Measurements from ENCODE around the gene RBAK. TPM values are rescaled to one million over a fixed set of nuclear protein-coding genes. Genes with fewer than 3 reads are reported as not detected.
"Not testable (repeated sequence)": the region's sequence is repeated elsewhere in the genome, so short reads cannot be mapped to it uniquely, and the experiment has no call there.

The RBAK gene
- total and polyA plus RNA-seq, 4 donors = 3.3 to 19.9 (median 6.8) TPM

DNA sequence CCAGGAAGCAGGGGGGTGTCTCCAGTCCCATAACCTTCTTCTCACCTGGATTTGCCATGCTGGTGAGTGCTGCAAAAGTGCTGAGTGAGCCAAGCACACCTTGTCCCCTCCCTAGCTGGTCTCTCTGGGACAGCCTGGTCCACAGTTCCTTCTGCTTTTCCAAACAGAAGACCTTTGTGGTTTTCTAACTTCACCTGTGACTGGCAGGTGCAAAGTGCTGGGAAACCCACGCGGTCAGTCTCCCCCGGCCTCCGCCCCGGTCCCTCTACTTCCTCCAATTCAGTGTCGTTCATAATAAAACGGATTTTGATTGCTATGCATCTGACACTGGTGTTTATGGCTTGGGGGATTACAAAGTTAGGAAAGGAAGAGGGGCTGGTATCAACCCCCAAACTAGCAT is 37.1 kb downstream of the RBAK start:
- TF ChIP-seq CTCF (IDR thresholded peaks at IDR 0.05; ENCODE audit: control extremely low read depth, extremely low read depth) = no peak
- Histone ChIP-seq H3K27me3 (ENCODE audit: control insufficient read depth in 3 of 3, insufficient read depth in 3 of 3, low read length in 2 of 3) (no peaks in the 10 kb centered on the region), H3K9me3 (ENCODE audit: control insufficient read depth in 4 of 4, insufficient read depth in 3 of 4, low read length in 3 of 4) (no peaks in the 10 kb centered on the region), H3K9ac (ENCODE audit: insufficient read depth in 1 of 2, low read length in 2 of 2) (no peak overlapping the region), H3K36me3 (ENCODE audit: control insufficient read depth in 4 of 4, insufficient read depth in 4 of 4, low read length in 4 of 4) (no peaks in the 10 kb centered on the region), H3K27ac (ENCODE audit: low read depth in 1 of 2, low read length in 1 of 2) (no peak overlapping the region), H3K4me1 (ENCODE audit: control insufficient read depth in 5 of 5, insufficient read depth in 5 of 5, low read length in 5 of 5) (peaks cover 0 to 3% (median 0%) of the 10 kb centered on the region in 5 donors), H3K4me3 (no peak overlapping the region)
- no peak for DNase-seq
- ATAC-seq (ENCODE audit: insufficient read depth, low FRiP score) = no peak
- 18 to 26% methylated on average over 7 of the region's 7 CpGs for WGBS, 2 donors

GRCh38 chr7:5083311-5083711 is 37.7 kb downstream of the RBAK start:
- Histone ChIP-seq H3K9me3 (ENCODE audit: control insufficient read depth in 4 of 4, insufficient read depth in 3 of 4, low read length in 3 of 4) (no peaks in the 10 kb centered on the region), H3K9ac (ENCODE audit: insufficient read depth in 1 of 2, low read length in 2 of 2) (no peak overlapping the region), H3K27me3 (ENCODE audit: control insufficient read depth in 3 of 3, insufficient read depth in 3 of 3, low read length in 2 of 3) (no peaks in the 10 kb centered on the region), H3K4me1 (ENCODE audit: control insufficient read depth in 5 of 5, insufficient read depth in 5 of 5, low read length in 5 of 5) (peaks cover 0 to 3% (median 0%) of the 10 kb centered on the region in 5 donors), H3K4me3 (no peak overlapping the region), H3K36me3 (ENCODE audit: control insufficient read depth in 4 of 4, insufficient read depth in 4 of 4, low read length in 4 of 4) (no peaks in the 10 kb centered on the region), H3K27ac (ENCODE audit: low read depth in 1 of 2, low read length in 1 of 2) (no peak overlapping the region)
- 78 to 92% methylated on average over 24 of the region's 24 CpGs for WGBS, 2 donors
- ATAC-seq (ENCODE audit: insufficient read depth, low FRiP score) = no peak
- DNase-seq = peak; percentile 85 to 96 (median 90)
- TF ChIP-seq CTCF (IDR thresholded peaks at IDR 0.05; ENCODE audit: control extremely low read depth, extremely low read depth) = no peak

GRCh38 chr7:5086256-5086655 is 40.6 kb downstream of the RBAK start:
- H3K9me3 ChIP-seq (ENCODE audit: control insufficient read depth in 4 of 4, insufficient read depth in 3 of 4, low read length in 3 of 4) = no peaks in the 10 kb centered on the region
- H3K4me1 ChIP-seq (ENCODE audit: control insufficient read depth in 5 of 5, insufficient read depth in 5 of 5, low read length in 5 of 5) = peaks cover 0 to 3% (median 0%) of the 10 kb centered on the region in 5 donors
- no peak overlapping the region for H3K4me3 ChIP-seq
- H3K9ac ChIP-seq (ENCODE audit: insufficient read depth in 1 of 2, low read length in 2 of 2) = no peak overlapping the region
- ATAC-seq (ENCODE audit: insufficient read depth, low FRiP score) = no peak
- DNase-seq = no peak
- H3K36me3 ChIP-seq (ENCODE audit: control insufficient read depth in 4 of 4, insufficient read depth in 4 of 4, low read length in 4 of 4) = no peaks in the 10 kb centered on the region
- 74 to 81% methylated on average over 8 to 9 of the region's 9 CpGs for WGBS, 2 donors
- no peaks in the 10 kb centered on the region for H3K27me3 ChIP-seq (ENCODE audit: control insufficient read depth in 3 of 3, insufficient read depth in 3 of 3, low read length in 2 of 3)
- no peak for TF ChIP-seq CTCF (IDR thresholded peaks at IDR 0.05; ENCODE audit: control extremely low read depth, extremely low read depth)
- no peak overlapping the region for H3K27ac ChIP-seq (ENCODE audit: low read depth in 1 of 2, low read length in 1 of 2)

DNA sequence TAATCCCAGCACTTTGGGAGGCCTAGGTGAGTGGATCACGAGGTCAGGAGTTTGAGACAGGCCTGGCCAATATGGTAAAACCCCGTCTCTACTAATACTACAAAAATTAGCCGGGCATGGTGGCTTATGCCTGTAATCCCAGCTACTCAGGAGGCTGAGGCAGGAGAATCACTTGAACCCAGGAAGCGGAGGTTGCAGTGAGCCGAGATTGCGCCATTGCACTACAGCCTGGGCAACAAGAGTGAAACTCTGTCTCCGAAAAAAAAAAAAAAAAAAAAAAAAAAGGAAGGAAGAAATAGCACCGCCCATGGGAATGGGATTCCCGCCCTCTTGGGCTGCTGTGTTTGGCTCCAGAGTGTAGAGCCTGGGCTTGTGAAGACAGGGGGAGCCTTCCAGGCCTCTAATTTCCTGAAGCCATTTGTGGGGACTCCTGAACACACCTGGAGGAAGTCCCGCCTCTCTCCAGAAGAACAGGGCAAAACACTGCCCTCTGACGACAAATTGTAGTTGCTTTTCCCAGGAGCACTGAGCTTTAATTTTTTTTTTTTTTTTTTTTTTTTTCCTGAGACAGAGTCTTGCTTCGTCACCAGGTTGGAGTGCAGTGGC is 42.7 kb downstream of the RBAK start:
- H3K4me3 ChIP-seq; H3K36me3 ChIP-seq (ENCODE audit: control insufficient read depth in 4 of 4, insufficient read depth in 4 of 4, low read length in 4 of 4); H3K27ac ChIP-seq (ENCODE audit: low read depth in 1 of 2, low read length in 1 of 2); DNase-seq; H3K4me1 ChIP-seq (ENCODE audit: control insufficient read depth in 5 of 5, insufficient read depth in 5 of 5, low read length in 5 of 5); ATAC-seq (ENCODE audit: insufficient read depth, low FRiP score); H3K9ac ChIP-seq (ENCODE audit: insufficient read depth in 1 of 2, low read length in 2 of 2); H3K9me3 ChIP-seq (ENCODE audit: control insufficient read depth in 4 of 4, insufficient read depth in 3 of 4, low read length in 3 of 4); H3K27me3 ChIP-seq (ENCODE audit: control insufficient read depth in 3 of 3, insufficient read depth in 3 of 3, low read length in 2 of 3): not testable (repeated sequence)
- WGBS, 2 donors = 56 to 69% methylated on average over 12 of the region's 12 CpGs

All from lung (tissue), 12 donors.